Endothelial cell of umbilical vein (primary cell): ENCODE results near the gene PSENEN. TPM values are rescaled to one million over a fixed set of nuclear protein-coding genes. Genes with fewer than 3 reads are reported as not detected.

Experiments used
- BruUV-seq: library from RNA; stranded (reverse); fragments of 400-500 nt; replicated peaks from 2 replicates; lab custom pipeline; 2021; lab: Mats Ljungman, UMichigan
- CTCF ChIA-PET: fragments of 300-600, 350-600 bp; sonication (Branson Sonifier 250); formaldehyde crosslinking; loops from one replicate; lab custom pipeline; 2021; ENCODE audit warnings: antibody characterized with exemption, inconsistent platforms; lab: Charles Lee
- POLR2A ChIA-PET: fragments of 300-600, 350-600 bp; sonication (Branson Sonifier 250); formaldehyde crosslinking; loops from one replicate; lab custom pipeline; 2021; ENCODE audit warnings: antibody characterized with exemption, inconsistent platforms; lab: Charles Lee
- DNase-seq: peaks from one replicate; pipeline ENCODE4 v3.0.0-alpha.2; 2011; ENCODE audit warnings: low read depth, low spot score
- FAIRE-seq: peaks from 2 replicates; lab custom pipeline; 2011; peaks lifted over from hg19 to GRCh38; lab: Jason Lieb, UNC
- H2AFZ ChIP-seq: 2 replicates; pipeline ENCODE4 v1.6.0; 2012; ENCODE audit warnings: low read depth, low read length, control low read depth, inconsistent platforms
- H3K27ac ChIP-seq: 2 replicates; pipeline ENCODE4 v1.5.1; 2011; ENCODE audit warnings: low read depth, mild to moderate bottlenecking, control low read depth, low read length, moderate library complexity; ENCODE audit not compliant: insufficient read depth
- H3K27me3 ChIP-seq, 2 experiments: 2 replicates each; pipeline versions ENCODE4 v1.6.0 to v1.6.1; 2011; ENCODE audit warnings: low read length in 2 of 2, mixed read lengths in 1 of 2; ENCODE audit not compliant: control insufficient read depth in 2 of 2, insufficient read depth in 2 of 2
- H3K36me3 ChIP-seq, 2 experiments: 2 replicates in 1 of 2; 3 replicates in 1 of 2; pipeline ENCODE4 v1.5.1; 2011; ENCODE audit warnings: low read length in 2 of 2, mild to moderate bottlenecking in 1 of 2, moderate library complexity in 1 of 2; ENCODE audit not compliant: control insufficient read depth in 2 of 2, insufficient read depth in 2 of 2; ENCODE audit errors: extremely low read depth in 1 of 2
- H3K4me1 ChIP-seq: 3 replicates; pipeline ENCODE4 v1.5.1; 2011; ENCODE audit warnings: mild to moderate bottlenecking, low read length; ENCODE audit not compliant: control insufficient read depth, insufficient read depth; ENCODE audit errors: extremely low read depth
- H3K4me2 ChIP-seq: 2 replicates; pipeline ENCODE4 v1.6.1; 2011; ENCODE audit warnings: low read length, control low read depth, mixed read lengths; ENCODE audit not compliant: insufficient read depth
- H3K4me3 ChIP-seq, 3 experiments: fragments of 200-600 bp in 1 of 3; sonication (generic), shearing (Covaris generic) in 1 of 3; replicated peaks in 1 of 3; 2 replicates each; pipeline ENCODE4 v1.5.1; 2011 to 2016; ENCODE audit warnings: control low read depth in 3 of 3, low read length in 3 of 3, mild to moderate bottlenecking in 2 of 3, inconsistent platforms in 1 of 3, low read depth in 1 of 3, moderate library complexity in 1 of 3; ENCODE audit not compliant: insufficient read depth in 1 of 3
- H3K79me2 ChIP-seq: 2 replicates; pipeline ENCODE4 v1.6.0; 2012; ENCODE audit warnings: low read length, inconsistent platforms; ENCODE audit not compliant: control insufficient read depth, insufficient read depth
- H3K9ac ChIP-seq: replicated peaks from 2 replicates; pipeline ENCODE3; 2011; ENCODE audit warnings: low read length, control low read depth; ENCODE audit not compliant: insufficient read depth; ENCODE audit errors: extremely low read depth
- H3K9me1 ChIP-seq: replicated peaks from 3 replicates; pipeline ENCODE4 v1.6.0; 2011; ENCODE audit warnings: mild to moderate bottlenecking, low read length; ENCODE audit not compliant: control insufficient read depth, insufficient read depth; ENCODE audit errors: extremely low read depth
- H3K9me3 ChIP-seq: replicated peaks from 2 replicates; pipeline ENCODE4 v1.5.1; 2012; ENCODE audit warnings: low read length, inconsistent platforms; ENCODE audit not compliant: control insufficient read depth, insufficient read depth
- H4K20me1 ChIP-seq: replicated peaks from 2 replicates; pipeline ENCODE3; 2011; ENCODE audit warnings: mild to moderate bottlenecking, low read length; ENCODE audit not compliant: control insufficient read depth, insufficient read depth; ENCODE audit errors: extremely low read depth
- EZH2 ChIP-seq: IDR thresholded peaks from 2 replicates; pipeline ENCODE4 v1.6.1; 2012; ENCODE audit warnings: borderline replicate concordance, low read depth, mild to moderate bottlenecking, moderate library complexity, low read length, inconsistent platforms; ENCODE audit not compliant: severe bottlenecking
- FOS ChIP-seq: IDR thresholded peaks from 2 replicates; pipeline ENCODE4 v1.6.1; 2011; ENCODE audit warnings: mild to moderate bottlenecking, low read length, moderate library complexity, borderline replicate concordance; ENCODE audit not compliant: insufficient read depth
- GATA2 ChIP-seq: IDR thresholded peaks from 2 replicates; pipeline ENCODE4 v1.7.0; 2011; ENCODE audit warnings: low read depth, mild to moderate bottlenecking, moderate library complexity, mixed read lengths, low read length; ENCODE audit not compliant: insufficient read length, insufficient read depth
- dilution Hi-C: fragments of 300-500 bp; cut with MboI; formaldehyde crosslinking; loops from one replicate; pipeline ENCODE4 v1.15.0; 2019; ENCODE audit warnings: low sequenced_read_pairs; ENCODE audit not compliant: extremely low pct_ligation_motif_present
- intact Hi-C: fragments of 100-400 bp; cut with micrococcal nuclease; formaldehyde crosslinking; loops from one replicate; pipeline ENCODE4 v1.10.0; 2022
- polyA plus RNA-seq, 4 experiments: library from polyadenylated mRNA; depleted of rRNA in 3 of 4; stranded (reverse) in 3 of 4; unstranded in 1 of 4; fragments of >200 nt; gene quantifications; 2 replicates each; pipeline versions ENCODE4 v1.2.1 to v1.2.3, GENCODE V29; 2011 to 2012; ENCODE audit warnings: missing spikeins in 1 of 4
- total RNA-seq: library from RNA; stranded (reverse); gene quantifications from 2 replicates; pipeline ENCODE4 v1.2.3, GENCODE V29; 2021
- TF ChIP-seq, protein P1 (sequence below): IDR thresholded peaks from 2 replicates; pipeline ENCODE4 v1.6.1; 2011; ENCODE audit not compliant: insufficient read depth, insufficient read length
- TF ChIP-seq, protein P2 (sequence below), 2 donors: IDR thresholded peaks; 1 replicate in 1 of 2; 2 replicates in 1 of 2; pipeline ENCODE4 v1.5.1; 2011; ENCODE audit warnings: low read length in 2 of 2, mild to moderate bottlenecking in 2 of 2, moderate library complexity in 2 of 2, control low read depth in 1 of 2, inconsistent platforms in 1 of 2, low read depth in 1 of 2; ENCODE audit not compliant: insufficient read depth in 1 of 2; ENCODE audit errors: extremely low read depth in 1 of 2

PSENEN gene
- total and polyA plus RNA-seq, 2 donors (not counting 3 experiments of a cell fraction or from before 2014, with no cell fraction given): 60.0 to 70.1 TPM

DNA sequence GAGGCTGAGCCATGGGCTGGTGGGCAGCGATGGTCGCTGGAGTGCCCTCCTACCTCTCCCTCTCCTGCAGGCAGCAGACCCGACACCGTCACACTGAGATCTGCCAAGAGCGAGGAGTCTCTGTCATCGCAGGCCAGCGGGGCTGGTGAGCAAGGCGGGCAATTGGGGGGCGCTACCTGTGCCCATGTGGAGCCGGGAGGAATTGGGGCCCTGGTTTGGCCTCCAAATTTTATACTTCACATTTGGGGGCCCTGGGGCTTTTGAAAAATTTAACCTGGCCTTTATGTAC, 39.8 kb downstream of the PSENEN start:
- no peak for DNase-seq
- intact Hi-C loops: no loop called here
- Histone ChIP-seq H3K27me3 (no peaks in the 10 kb centered on the region), H2AFZ (no peak overlapping the region), H3K9me3 (no peaks in the 10 kb centered on the region), H3K4me2 (no peak overlapping the region), H3K27ac (no peak overlapping the region), H3K79me2 (no peaks in the 10 kb centered on the region), H3K9ac (no peak overlapping the region), H3K4me3 (no peak overlapping the region), H4K20me1 (no peaks in the 10 kb centered on the region), H3K4me1 (no peaks in the 10 kb centered on the region), H3K36me3 (peaks cover 0 to 4% of the 10 kb centered on the region in 2 experiments), H3K9me1 (no peaks in the 10 kb centered on the region)
- TF ChIP-seq GATA2 (no peak), FOS (no peak)
- TF ChIP-seq, protein P1, sequence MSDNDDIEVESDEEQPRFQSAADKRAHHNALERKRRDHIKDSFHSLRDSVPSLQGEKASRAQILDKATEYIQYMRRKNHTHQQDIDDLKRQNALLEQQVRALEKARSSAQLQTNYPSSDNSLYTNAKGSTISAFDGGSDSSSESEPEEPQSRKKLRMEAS: no peak
- no TSS peak for BruUV-seq
- CTCF ChIA-PET: no interaction called here
- no peak for FAIRE-seq
- POLR2A ChIA-PET: interaction anchor here (0.9 kb wide), 1 partner anchor 37 kb away, joined by 3 read pairs; the partner anchor contains the start of gene LIN37
- dilution Hi-C loops: no loop called here

DNA sequence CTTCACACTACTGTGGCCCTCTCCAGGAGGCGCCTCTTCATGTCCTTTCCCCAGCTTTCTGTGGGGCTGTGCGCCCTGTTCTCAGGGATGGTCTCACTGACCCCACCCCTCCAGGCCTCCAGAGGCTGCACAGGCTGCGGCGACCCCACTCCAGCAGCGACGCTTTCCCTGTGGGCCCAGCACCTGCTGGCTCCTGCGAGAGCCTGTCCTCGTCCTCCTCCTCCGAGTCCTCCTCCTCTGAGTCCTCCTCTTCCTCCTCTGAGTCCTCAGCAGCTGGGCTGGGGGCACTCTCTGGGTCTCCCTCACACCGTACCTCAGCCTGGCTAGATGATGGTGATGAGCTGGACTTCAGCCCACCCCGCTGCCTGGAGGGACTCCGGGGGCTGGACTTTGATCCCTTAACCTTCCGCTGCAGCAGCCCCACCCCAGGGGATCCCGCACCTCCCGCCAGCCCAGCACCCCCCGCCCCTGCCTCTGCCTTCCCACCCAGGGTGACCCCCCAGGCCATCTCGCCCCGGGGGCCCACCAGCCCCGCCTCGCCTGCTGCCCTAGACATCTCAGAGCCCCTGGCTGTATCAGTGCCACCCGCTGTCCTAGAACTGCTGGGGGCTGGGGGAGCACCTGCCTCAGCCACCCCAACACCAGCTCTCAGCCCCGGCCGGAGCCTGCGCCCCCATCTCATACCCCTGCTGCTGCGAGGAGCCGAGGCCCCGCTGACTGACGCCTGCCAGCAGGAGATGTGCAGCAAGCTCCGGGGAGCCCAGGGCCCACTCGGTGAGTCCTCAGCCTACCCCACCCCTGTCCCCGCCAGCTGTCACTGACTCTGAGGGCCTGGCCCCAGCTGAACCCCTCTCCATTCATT, 41.1 kb downstream of the PSENEN start:
- H3K4me3 ChIP-seq: no peak overlapping the region
- H3K9me3 ChIP-seq: no peaks in the 10 kb centered on the region
- BruUV-seq: no TSS peak
- H3K79me2 ChIP-seq: no peaks in the 10 kb centered on the region
- intact Hi-C loops (no loop called here), dilution Hi-C loops (no loop called here)
- no peak overlapping the region for H3K27ac ChIP-seq
- no peaks in the 10 kb centered on the region for H4K20me1 ChIP-seq
- peaks cover 0 to 2% of the 10 kb centered on the region in 2 experiments for H3K36me3 ChIP-seq
- CTCF ChIA-PET: no interaction called here
- H3K9ac ChIP-seq: no peak overlapping the region
- POLR2A ChIA-PET: interaction anchor here (0.9 kb wide), 1 partner anchor 38 kb away, joined by 3 read pairs; the partner anchor contains the start of gene LIN37
- no peak overlapping the region for H3K4me2 ChIP-seq
- H3K27me3 ChIP-seq: no peaks in the 10 kb centered on the region
- FAIRE-seq (no peak), DNase-seq (no peak)
- H3K9me1 ChIP-seq: no peaks in the 10 kb centered on the region
- no peak overlapping the region for H2AFZ ChIP-seq
- TF ChIP-seq, protein P2, sequence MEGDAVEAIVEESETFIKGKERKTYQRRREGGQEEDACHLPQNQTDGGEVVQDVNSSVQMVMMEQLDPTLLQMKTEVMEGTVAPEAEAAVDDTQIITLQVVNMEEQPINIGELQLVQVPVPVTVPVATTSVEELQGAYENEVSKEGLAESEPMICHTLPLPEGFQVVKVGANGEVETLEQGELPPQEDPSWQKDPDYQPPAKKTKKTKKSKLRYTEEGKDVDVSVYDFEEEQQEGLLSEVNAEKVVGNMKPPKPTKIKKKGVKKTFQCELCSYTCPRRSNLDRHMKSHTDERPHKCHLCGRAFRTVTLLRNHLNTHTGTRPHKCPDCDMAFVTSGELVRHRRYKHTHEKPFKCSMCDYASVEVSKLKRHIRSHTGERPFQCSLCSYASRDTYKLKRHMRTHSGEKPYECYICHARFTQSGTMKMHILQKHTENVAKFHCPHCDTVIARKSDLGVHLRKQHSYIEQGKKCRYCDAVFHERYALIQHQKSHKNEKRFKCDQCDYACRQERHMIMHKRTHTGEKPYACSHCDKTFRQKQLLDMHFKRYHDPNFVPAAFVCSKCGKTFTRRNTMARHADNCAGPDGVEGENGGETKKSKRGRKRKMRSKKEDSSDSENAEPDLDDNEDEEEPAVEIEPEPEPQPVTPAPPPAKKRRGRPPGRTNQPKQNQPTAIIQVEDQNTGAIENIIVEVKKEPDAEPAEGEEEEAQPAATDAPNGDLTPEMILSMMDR (IDR thresholded peaks at IDR 0.05; ENCODE audit: extremely low read depth in 1 of 2, insufficient read depth in 1 of 2, low read depth in 1 of 2, low read length in 2 of 2): no peak
- no peak for TF ChIP-seq EZH2
- no peaks in the 10 kb centered on the region for H3K4me1 ChIP-seq
